Suppressor macrophage (primary cell): ENCODE results near the gene ZNF516.
A peak's percentile ranks its signal among the peaks of the same experiment; 100 is the strongest.

ENCODE experiments used
- DNase-seq, 4 experiments: peaks; one replicate each; pipeline ENCODE4 v3.0.0-alpha.2; 2020 to 2022

ZNF516 gene

DNA sequence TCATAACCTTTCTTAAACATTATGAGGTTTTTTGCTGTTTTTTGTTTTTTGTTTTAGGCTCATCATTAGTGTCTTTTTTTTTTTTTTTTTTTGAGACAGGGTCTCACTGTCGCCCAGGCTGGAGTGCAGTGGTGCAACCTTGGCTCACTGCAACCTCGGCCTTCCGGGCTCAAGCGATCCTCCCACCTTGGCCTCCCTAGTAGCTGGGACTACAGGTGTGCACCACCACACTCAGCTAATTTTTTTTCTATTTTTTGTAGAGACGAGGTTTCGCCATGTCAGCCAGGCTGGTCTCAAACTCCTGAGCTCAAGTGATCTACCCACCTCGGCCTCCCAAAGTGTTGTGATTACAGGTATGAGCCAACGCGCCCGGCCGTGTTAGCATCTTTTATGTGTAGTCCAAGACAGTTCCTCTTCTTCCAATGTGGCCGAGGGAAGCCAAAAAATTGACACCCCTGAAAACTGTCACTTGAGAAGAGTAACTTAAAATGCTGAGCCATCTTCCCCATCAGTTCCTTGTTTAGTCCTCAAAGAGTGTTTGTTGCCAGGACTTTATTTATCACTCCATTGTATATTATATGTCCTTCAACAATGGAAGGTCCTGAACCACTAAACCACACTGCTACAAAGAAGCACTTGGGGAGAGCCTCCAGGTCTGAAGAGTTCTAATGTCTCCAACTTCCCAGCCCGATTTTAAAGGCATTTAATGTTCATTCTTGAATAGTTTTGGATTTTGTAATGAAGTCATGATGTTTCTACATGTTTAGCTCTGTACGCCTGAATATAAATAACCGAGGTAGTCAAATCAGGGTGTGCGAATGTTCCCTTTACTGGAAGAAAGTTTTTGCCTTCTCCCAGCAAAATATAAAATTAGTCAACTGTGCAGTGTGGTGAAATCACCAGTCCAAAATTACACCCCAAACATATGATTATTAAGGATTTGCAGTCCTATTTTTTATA lies 26.4 kb downstream of the ZNF516 start:
- peak; percentile 46 to 56 (median 54) for DNase-seq

DNA sequence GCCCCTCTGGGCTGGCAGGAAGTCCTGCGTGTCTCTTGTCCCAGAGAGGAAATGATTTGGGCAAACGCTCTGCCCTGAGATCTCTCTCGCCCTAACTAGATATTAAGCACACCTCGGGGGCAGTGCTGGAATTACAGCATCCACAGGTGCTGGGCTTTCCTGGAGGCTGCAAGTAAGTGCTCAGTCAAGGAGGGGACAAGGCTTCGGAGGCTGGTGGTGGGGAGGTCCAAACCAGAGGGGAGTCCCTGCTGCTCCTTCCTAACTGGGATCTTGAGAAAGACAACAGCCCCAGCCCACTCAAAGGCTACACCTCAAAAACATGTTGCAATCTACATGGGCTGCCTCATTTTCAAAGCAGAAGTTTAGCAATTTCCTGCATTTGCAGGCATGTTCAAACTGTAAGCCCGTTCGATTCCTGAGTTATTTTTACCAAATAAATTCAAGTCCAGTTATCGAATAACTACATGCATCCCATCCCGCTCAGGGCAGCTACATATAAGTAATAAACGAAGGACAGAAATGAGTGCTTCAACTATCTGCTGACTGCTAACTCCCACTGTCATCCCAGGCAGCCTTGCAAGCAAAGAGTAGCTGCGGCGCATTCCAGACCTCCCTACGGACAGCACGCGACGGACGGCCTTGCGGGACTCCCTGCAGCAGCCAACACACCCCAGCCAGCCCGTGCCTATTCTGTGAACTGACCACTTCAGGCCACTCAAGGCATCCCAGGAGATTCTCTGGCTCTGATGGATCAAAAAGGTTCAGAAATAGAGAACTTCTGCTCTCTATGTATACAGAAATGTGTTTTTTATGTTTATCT lies 27.5 kb downstream of the ZNF516 start:
- DNase-seq = peak; percentile 57 to 79 (median 76)

DNA sequence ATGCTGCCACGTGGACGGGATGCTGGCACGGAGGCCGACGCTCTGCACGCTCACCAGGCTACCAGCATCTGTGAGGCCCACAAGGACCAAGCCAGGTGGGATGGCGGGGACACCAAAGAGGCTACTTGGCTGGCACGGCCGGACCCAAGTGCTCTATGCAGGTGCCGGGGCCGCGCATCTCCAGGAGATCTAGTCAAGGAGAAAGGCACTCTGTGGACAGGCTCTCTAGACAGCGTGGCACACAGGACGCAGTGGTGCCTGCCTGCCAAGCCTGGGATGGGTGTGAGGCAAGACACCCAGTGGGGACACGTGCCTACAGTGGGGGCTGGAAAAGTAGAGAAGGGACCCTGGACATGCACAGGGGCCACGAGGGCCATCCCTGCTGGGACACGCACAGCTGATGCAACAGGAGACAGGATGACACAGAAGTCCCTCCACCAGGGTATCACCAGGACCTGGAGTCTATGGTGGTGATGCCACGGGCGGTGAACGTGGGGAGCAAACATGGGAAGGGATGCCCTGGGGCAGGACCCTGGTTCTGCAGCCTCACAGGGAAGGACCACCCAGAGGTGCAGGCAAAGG lies 28.5 kb downstream of the ZNF516 start:
- DNase-seq = no peak

DNA sequence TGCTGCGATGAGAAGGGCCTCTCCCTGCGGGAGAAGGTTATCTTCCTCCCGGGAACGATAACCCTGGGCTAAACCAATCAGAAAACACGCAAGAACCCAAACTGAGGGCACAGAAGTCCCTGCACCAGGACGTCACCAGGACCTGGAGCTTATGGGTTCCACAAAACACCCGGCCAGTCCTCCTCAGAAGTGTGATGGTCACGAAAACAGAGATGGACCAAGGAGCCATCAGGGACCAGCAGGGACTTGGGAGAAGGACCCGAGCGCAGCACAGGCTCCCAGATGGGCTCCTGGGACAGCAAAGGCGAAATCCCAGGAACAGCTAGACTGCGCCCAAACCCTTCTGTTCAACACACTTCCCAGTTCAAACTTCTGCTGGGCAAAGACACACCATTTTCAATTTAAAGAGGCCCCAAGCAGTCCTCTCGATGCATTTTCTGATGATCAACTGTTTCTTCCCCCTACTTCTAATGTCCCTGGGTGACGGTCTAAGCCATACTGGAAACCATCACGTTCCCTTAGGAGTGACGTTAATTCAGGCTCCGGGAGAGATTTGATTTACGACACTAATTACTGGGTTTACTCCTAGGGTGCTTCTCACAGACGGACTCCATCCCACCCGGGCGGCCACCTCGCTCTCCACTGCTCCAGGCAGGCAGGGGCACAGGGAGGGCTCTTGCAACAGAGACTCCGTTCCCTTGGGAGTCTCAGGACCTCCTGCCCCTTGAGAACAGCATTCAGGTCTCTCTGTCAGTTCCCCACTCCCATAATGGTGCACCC lies 29.2 kb downstream of the ZNF516 start:
- DNase-seq = no peak

DNA sequence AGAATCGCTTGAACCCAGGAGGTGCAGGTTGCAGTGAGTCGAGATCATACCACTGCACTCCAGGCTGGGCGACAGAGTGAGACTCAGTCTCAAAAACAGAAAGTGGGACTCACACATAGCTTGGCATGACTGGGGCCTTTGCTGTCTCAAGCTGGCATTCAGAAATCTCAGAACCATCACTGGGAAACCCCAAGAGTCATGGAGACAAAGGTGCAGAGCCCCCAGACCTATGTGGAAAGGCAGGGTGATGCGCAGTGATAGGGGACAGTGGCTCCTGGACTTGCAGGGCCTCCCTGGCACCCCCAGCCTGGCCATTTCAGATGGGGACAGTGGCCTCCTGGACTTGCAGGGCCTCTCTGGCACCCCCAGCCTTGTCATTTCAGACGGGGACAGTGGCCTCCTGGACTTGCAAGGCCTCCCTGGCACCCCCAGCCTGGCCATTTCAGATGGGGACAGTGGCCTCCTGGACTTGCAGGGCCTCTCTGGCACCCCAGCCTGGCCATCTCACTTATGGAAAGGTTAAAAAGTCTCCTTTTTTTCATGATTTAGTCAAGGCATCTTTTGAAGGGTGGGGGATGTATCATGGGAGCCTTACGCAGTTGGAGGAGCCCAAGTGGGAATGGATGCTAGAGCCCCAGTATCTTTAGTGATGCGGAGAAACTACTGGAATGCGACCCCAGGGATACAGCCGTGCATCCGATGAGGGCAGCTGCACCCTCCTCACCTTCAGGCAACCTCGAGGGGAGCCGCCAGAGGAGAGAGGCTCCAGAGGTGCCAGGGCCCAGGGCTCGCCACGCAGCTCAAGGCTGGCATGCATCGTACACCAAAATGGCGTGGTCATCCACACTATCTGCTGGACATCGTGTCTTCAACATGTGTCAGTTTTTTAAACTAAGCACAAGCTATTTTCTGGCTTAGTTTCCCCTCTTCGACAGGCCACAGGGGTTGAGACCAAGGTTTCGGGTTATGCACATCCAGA lies 30.5 kb downstream of the ZNF516 start:
- no peak for DNase-seq

DNA sequence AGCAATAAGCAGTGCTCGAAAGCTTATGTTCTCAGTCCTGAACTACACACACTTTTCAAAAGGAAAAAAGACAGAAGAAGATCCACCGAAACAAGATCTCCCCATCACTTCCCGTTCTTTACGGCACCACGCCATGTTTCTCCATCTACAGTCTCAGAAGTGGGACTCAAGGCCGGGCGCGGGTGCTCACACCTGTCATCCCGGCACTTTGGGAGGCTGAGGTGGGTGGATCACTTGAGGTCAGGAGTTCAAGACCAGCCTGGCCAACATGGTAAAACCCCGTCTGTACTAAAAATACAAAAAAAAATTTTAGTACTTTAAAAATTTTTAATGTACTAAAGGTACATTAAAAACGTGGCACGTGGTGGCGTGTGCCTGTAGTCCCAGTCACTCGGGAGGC lies 31.2 kb downstream of the ZNF516 start:
- no peak for DNase-seq

DNA sequence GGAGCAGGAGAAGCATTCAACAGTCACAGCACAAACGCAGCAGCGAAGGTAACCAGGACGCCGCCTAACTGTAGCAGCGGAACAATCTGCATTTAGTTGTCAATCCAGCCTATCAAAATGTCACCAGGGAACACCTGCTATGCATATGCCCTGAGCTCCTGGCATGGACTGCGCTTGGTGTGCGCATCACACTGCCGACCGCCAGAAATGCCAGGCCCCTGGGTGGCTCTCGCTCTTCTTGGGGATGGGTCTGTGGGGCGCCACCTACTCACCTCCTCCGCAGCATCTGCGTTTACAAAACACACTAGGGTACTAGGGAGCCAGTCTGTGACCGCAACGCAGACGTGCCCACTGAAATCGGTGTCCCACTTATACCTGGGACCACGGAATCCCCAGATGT lies 31.7 kb downstream of the ZNF516 start:
- no peak for DNase-seq

DNA sequence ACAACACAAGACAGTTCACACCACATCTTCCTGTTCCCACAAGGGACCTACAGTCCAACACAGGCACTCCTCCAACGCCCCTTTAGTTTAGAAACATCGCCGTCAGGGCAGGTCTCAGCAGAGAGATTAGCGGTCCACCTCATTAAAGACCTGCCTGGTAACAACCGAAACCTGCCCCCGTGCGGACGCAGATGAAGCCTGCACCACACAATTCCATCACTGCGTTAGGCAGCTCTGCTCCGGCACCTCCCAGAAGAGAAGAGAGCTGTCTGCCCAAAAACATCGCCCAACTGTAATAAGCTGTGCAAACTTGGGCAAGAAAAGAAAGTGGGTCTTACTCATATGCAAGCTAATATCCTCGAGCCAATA lies 32.7 kb downstream of the ZNF516 start:
- no peak for DNase-seq

DNA sequence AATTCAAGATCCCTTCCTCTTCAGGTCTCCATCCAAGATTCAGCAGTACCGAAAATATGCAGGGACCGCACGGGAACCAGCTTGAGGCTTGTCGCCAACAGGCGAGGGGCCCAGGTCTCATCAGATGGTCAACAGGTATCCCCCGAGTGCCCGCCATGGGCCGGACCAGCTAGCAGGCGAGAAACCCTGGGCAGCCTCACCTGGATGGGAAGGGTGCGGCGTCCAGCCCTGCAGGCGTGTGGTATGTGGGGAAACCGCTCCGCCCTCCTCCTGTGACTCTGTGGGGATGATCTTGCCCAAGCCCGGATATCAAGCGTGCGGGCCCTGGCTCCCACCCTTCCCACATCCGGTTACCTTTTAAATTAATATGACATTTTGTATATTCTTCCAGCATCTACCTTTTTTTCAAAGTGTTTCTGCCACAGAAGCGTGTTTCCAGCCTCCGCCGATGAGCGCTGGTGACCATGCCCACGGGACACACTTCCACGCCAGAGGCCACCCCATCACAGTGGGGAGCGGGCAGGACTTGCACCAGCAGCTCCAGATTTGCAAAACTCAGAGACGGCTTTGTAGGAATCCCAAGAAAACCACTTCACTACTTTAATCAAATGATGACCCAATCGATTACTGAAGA lies 33.2 kb downstream of the ZNF516 start:
- no peak for DNase-seq

DNA sequence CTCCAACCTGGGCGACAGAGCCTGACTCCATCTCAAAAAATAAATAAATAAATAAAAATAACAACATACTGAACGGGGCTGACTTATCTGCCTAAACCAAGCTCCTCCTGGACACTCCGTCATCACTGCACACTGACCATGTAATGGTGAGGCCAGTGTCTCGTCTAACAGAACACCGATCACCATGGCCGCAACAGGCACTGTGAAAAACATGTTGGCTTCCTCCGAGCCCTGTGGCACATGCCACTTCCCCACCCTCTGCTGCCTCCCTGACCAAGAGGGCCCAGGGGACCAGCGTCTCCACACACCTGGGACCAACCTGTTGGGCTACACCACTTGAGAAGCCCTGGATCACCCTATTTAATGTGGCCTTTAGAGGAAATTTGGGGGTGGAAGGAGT lies 33.9 kb downstream of the ZNF516 start:
- DNase-seq = no peak

DNA sequence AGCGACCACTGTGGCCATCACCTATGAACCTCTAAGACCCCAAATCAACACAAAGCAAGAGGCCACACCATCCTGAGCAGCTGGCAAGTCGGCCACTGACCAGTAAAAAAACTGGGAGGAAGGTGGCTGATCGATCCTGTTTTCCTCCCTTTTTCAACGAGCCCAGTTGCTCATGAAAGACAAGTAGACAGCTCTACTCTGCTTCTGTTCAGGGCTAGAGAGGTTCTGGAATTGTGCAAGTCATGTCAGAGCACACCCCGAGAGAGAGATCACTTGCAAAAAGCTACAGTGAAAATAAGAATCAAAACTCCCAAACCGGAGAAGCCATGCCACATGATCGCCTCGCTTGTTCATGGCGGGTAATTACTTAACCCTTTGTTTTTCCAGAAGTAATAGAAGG lies 34.6 kb downstream of the ZNF516 start:
- DNase-seq = no peak

DNA sequence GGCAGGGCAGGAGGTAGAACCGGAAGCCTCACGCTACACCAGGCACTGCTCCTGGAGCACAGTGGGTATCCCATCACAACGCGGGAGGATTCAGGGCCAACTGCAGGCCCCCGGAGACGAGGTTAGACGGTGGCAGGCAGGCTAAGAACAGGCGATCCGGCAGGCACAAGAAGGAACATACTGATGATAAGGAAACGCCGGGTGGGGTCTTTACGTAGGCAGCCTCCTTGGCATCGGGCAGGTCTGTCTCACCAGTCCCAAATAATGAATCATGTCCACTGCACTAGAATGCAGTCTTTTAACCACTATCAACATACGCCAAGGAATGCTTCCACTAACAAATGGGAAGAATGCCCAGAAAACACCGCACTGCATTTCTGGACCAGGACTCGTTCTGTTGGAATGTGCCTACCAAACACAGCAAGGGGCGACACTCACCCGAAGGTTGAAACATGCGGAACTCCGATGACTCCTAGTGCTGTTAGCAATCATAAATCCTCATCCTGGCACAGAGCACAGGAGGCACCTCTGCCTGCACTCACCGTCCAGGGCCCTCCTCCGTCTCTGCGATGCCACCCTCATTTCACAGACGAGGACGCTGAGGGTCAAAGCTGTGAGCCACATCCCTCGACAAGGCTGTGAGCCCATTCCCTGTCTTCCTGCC lies 35.2 kb downstream of the ZNF516 start:
- DNase-seq = no peak

DNA sequence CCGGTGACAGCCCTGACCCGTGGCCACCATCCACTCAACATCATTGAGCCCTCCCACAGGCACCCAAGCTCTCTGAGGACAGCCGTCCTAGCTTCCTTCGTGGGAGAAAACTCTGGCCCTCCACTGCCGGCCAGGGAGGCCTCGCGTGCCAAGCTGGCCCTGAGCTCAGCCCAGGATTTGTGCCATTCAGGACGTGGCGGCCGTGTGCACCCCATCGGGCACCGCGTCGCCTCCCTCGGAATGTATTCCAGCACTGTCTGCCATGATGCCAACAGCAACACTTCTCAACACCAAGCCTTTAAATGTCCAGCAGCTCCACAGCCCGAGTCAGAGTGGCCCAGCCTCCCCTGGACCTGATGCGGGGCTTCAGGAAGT lies 35.7 kb downstream of the ZNF516 start:
- no peak for DNase-seq

DNA sequence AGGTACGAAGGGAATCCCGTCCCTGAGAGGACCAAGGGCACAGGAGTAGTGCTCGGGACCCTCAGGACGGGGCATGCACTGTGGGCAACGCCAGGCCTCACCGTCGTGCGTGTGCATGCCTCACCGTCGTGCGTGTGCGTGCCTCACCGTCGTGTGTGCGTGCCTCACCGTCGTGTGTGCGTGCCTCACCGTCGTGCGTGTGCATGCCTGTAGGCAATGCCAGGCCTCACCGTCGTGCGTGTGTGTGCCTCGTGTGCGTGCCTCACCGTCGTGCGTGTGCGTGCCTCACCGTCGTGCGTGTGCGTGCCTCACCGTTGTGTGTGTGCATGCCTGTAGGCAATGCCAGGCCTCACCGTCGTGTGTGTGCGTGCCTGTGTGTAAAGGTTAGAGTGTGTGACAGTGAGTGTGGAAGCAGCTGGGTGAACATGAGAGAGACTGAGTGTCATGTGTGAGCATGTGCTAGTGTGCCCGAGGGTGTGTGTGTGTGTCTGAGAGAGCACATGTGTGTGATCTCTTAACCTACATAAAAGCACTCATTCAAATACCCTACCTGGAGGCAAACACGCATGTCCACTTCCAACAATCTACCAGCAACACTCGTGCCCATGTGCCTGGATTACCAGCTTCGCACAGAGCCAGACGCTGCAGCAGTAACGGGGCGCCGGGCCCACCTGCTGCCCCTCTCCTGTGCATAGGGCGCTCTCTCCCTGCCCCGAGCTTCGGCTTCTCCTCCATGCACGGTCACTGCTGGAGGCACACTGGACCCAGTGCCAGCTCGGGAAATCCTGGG lies 36.3 kb downstream of the ZNF516 start:
- DNase-seq = no peak

DNA sequence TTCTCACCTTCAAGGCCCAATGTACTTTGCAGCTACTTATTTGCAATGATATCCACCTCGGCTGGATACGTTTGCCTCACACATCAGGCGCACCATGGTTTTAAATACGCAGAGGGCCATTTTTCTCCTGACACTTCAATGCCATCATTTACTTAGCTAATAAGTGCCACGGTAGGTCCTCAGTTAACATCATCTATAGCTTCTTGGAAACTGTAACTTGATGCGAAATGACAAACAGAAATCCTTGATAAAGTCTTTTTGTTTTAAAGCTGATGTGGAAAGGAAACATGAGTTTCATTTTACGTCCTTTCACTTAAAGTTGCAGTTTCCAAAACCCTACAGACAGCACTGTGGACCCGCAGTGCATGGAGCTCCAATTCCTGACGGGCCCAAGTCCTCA lies 37.1 kb downstream of the ZNF516 start:
- no peak for DNase-seq

DNA sequence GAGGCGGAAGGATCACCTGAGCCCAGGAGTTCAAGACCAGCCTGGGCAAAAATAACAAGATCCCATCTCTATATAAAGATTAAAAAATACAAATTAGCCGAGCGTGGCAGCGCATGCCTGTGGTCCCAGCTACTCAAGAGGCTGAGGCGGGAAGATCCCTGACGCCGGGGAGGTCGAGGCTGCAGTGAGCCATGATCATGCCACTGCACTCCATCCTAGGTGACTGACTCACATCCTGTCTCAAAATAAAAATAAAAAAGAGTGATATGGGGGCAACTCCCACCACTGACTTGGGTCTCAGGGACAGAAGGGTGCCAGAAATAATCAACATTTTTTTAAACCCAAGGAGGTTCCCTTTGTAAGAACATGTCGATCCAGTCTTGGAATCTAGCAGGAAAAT lies 37.6 kb downstream of the ZNF516 start:
- DNase-seq = no peak

DNA sequence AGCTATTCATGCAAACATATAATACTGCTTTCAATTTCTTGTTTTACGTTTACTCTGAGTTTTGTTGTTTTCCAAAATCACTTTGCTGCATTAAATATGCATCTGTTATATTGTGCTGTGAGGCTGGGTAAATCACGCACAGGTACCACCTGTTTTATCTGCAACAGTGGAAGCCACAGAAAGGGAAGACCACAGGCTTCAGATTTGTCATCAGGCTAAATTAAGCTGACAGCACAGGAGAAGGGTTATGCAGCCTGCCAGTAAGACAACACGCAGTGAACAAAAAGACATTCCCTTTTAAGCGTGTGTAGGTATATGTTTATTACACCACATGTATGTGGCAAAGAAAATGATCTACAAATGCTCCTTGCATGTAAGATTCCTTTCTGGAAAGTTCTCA lies 38.2 kb downstream of the ZNF516 start:
- no peak for DNase-seq

DNA sequence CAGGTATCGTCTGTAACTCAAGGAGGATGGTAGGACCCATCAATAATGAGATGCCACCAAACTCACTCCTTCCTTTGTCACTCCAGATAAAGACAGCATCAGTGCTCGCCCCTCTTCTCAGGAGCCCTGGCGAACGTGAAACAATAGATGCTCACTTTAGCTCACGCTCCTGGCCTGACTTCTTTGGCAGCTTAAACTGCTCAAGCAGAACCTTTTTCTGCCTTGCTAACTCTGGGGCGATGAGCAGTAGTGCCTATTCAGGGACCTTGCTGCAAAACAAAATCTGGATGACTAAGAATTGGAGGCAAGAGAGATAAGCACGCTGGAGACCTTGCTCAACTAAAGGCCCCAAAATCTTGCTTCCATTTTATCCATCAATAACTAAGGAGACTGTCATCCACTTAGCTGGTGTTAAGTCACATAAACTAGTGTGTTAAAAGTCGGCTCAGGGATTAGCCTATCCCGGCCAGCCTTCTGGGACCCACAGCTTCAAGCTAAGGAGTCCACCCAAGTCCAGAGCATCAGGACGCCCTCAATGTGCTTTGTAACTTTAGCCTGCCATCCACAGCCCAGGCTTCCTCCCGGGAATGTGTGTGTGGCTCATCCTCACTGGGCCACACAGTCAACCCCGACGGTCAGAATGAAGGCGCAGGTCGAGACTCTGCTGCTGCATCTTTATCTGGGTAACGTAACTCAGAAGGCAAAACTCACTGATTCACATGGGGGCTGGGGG lies 38.9 kb downstream of the ZNF516 start:
- DNase-seq = no peak
